HS-27A (cell line): ENCODE data around the gene POLR1C.
"Not testable (repeated sequence)": the region's sequence is repeated elsewhere in the genome, so short reads cannot be mapped to it uniquely, and the experiment has no call there.

Source experiments
- DNase-seq: peaks from one replicate; pipeline ENCODE4 v3.0.0-alpha.2; 2012; ENCODE audit warnings: low read depth, missing footprints

Gene POLR1C

DNA sequence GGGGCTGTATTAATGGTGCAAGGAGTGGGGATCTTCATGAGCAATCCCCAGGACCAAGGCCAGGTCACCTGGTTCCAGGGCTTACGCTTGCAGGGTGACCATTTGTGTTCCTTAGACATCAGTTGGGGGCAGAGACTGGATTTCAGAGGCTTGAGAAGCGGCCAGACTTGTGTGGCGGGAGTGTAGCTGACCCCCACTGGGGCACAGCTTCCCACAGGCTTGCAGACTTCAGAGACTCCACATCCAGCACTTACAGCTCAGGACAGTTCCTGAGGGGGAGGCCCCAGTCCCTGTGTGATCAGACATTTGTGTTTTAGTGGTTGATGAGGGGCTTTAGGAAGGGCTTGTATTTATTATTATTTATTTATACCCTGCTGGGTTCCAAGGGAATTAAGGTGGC lies 24.2 kb upstream of the POLR1C start:
- no peak for DNase-seq

DNA sequence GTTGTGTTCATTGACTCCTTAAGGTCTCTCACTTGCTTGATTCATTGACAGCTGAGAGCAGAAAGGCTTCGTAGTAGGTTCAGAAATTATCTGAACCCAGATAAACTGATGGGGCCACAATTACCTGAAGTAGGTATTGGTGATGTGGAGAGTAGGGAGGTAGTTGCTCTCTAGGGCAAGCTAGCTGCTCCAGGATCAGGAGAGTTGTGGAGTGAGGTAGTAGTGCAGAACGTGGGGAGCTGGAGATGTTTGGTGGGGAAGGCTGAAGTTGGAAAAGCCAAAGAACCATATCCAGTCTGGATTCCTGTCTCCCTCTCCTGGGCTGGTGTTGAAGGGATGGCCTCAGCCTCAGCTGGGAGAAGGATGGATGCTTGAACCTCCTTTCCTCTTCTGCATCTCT lies 23.7 kb upstream of the POLR1C start:
- DNase-seq: no peak

DNA sequence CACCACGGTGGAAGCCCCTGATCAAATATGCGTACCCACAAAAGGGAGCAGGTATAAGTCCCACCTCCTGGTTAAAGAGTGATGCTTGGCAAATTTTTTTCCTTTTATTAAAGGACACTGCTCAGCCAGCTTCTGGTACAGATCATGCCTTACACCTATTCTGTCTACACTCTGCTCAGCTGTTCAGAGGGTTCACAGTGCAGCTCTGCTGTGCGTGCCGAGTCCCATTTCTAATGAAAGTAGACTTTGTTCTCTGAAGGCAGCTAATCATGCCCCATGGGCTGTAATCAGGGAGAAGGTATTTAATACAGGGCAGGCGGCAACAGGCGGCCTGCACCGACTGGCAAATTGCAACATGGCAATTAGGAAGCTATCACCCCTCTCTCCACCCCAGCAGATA lies 23.1 kb upstream of the POLR1C start:
- no peak for DNase-seq

DNA sequence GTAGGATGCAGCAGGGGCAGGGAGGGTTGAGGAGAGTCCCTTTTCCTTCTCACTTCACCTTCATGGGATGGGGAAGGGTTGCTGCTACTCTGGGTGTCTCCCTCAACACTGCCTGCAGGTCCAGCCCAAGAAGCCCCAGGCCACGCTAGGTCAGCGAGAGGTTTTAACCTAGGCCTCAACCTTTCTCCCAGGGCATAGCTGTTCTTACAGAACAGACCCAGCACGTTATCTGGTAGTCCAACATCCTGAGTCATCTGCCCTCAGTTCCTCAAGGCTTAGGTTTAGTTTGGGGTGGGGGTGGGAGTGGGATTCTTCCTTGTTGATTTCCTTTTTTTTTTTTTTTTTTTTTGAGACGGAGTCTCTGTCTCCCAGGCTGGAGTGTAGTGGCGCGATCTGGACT lies 22.6 kb upstream of the POLR1C start:
- no peak for DNase-seq

DNA sequence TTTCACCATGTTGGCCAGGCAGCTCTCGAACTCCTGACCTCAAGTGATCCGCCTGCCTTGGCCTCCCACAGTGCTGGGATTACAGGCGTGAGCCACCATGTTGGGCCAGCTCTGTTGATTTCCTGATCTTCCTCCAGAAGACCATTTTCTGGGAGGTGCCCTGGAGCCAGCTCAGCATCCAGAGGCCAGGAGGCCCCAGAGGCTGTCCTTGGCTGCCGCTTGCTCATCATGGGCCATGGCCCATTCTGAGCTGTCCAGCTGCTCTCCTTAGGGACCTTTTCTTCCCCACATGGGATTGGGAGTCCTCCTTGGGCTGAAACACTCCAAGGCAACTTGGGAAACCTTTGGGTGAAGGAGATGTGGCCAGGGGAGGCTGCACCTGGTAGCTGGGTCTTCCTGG lies 22.1 kb upstream of the POLR1C start:
- no peak for DNase-seq

DNA sequence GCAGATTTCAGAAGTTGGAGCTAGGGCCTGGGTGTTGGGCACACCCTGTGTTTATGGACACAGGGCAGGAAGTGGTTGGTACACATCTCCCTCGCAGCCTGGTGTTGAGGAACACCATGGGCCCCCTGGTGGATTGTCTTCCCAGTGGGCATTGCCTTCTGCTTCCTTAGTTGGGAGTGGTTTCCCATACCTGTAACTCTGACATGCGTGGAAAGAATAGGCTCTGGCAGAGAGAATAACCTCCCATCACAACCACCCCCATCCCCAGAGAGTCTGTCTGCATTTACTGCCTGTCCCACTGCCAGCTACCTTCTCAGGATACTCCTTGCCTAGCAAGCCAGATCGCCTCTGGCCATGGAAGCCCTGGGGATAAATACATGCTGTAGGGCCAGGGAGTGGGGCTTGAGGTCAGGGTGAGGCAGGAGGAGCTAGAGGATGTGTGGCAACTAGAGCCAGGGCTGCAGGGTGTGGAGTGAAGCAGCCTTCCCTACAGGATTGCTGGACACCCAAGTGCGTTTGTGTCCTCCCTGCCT lies 21.4 kb upstream of the POLR1C start:
- no peak for DNase-seq

DNA sequence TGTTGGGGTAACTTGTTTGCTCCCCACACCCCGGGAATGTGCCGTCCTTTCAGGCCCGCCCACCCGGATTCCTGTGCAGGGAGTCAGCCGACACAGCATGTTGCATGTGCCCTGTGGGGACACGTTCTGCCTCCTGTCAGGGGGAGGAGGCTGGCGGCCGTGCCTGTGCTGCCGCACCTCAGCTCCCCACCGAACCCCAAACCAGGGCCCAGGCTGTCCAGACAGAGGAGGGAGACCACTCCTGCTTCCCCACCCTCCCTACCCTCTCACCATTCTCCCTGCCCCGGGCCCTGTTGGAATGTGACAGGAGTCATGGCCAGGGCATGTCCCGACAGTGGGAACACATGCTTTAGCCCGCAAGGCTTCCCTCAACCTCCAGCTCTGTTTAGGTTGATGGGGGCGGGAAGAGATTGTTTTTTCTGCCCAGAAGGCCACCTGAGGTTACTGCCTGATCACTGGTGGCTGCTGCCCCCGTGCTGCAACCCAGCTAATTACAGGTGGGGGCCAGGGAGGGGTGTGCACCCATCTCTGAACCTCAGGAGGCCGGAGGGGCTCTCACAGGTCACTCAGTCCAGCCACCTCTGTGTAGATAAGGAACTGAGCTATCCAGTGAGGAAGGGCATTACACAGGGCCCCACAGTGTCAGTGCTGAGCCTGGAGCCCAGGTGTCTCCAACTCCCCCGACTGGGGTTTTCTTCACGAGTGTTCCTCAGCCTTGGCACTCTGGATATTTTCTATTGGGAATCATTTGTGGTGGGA lies 20.3 kb upstream of the POLR1C start:
- DNase-seq: peak; percentile 62

DNA sequence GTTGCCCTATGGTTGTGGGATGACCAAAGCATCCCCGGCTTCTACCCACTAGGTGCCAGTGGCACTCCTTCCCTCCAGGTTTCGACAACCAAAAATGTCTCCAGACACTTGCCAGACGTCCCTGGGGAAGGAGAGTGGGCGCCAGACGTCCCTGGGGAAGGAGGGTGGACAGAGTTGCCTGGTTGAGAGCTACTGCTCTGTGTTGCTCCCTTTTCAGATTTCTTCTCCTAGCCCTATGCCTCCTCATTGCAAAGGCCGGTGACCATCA lies 19.8 kb upstream of the POLR1C start:
- no peak for DNase-seq

DNA sequence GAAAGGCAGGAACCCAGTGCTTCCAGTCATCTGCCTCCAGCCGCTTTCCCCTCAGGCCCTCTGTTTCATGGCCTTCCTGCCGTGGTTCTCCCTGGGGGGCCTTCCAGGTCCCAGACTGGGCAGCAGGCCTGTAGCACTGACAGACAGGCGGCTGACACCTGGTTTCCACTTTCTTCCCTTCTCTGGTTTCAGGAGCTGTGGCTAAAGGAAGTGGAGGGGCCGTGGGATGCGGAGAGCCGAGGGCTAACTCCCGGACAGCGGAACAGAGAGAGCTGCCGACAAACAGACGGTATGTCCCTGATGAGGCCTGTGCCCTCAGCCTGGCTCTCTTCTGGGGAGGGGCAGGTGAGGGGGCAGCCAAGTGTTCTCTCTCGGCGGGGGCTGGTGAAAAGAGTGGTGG lies 19.2 kb upstream of the POLR1C start:
- DNase-seq: no peak

DNA sequence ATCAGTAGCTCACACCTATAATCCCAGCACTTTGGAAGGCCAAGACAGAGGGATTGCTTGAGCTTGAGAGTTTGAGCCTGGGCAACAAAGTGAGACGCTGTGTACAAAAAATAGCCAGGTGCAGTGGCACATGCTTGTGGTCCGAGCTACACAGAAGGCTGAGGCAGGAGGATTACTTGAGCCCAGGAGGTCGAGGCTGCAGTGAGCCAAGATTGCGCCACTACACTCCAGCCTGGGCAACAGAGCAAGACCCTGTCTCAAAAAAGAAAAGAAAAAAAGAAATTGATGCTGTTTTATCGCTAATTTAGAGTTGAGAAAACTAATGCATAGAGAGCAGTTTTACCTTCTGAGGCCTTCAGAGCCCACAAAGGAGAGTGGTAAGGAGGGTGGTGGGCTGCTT lies 18.6 kb upstream of the POLR1C start:
- not testable (repeated sequence) for DNase-seq

DNA sequence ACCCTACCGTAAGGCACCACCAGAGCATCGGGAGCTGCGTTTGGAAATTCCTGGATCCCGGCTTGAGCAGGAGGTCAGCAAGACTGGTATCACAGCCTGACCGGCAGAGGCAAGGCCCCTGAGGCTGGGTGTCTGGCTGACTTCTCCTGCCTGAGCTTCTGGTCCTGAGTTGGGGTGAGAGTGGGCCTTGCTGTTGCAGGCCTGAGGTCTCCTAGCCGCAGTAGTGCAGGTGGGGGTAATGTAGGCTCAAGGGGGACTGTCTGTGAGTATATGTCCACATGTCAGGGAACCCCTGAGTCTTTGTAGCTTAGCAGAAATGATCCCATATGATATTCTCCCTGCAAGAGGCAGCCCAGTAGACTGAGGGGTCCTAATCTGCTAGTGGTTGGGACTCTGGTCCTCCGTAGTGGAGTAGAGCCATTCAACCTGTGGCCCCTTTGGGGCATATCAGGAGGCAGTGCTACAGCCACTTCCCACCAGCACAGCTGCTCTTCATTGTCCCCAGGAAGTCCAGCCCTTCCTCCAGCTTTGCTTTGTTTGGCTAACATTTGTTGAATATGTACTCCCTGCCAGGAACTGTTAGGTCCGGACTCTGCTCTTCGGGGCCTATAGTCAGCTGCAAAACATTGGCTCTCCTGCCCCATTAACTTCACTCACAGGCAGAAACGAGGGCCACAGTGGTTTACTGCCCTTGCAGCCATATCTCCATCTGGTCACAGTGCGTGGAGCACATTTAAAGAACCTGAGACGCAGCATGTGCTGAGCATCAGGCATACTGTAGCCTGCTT lies 17.7 kb upstream of the POLR1C start:
- no peak for DNase-seq

DNA sequence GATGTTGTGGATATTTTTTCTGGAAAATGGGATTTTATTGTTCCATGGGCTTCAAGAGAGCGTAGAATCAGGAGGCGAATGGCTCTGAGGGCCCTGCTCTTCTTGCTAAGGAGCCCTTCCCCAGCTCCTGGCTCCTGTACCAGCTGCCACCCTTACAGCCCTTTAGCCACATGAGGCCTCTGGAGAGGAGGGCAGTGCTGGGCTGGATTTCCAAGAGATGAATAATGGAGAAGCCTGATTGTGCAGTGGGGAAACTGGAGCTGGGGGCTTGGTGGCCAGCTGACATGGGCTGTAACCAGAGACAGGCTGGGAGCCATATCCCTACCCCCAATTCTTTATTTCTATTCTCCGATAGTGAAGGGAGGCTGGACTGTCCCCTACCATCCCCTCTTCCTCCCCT lies 16.0 kb upstream of the POLR1C start:
- DNase-seq: no peak

DNA sequence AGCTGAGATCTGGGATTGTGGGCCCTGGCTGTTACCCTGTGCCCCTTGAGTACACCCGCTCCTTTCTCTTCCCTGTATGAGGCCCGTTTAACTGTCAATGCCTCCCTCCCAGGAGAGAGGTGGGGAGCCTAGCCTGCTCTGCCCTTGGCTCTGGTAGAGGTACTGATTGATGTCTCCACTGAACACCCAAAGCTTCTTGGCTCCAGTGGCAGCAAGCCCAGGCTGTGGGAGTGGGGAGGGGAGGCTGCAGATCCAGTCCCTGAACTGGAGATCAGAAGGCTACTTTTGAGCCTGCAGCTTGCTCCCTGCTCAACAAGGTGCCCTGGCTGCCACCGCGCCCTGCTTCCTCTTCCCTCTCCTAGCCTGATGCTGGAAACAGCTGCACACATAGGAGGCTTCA lies 14.2 kb upstream of the POLR1C start:
- DNase-seq: no peak

DNA sequence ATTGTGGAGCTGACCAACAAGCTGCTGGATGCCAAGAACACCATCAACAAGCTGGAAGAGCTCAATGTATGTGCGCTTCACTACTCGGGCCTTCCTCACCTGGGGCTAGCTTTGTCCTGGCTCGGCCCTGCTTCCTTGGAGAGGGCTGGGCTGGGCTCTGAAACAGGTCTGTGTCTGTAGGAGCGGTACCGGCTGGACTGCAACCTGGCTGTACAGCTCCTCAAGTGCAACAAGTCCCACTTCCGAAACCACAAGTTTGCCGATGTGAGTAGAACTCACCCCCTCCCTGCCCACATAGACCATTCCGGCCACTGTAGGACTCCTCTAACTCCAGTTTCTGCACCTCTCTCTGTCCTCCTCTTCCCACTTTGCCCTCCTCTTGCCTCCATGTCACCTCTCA lies 13.4 kb upstream of the POLR1C start:
- no peak for DNase-seq

DNA sequence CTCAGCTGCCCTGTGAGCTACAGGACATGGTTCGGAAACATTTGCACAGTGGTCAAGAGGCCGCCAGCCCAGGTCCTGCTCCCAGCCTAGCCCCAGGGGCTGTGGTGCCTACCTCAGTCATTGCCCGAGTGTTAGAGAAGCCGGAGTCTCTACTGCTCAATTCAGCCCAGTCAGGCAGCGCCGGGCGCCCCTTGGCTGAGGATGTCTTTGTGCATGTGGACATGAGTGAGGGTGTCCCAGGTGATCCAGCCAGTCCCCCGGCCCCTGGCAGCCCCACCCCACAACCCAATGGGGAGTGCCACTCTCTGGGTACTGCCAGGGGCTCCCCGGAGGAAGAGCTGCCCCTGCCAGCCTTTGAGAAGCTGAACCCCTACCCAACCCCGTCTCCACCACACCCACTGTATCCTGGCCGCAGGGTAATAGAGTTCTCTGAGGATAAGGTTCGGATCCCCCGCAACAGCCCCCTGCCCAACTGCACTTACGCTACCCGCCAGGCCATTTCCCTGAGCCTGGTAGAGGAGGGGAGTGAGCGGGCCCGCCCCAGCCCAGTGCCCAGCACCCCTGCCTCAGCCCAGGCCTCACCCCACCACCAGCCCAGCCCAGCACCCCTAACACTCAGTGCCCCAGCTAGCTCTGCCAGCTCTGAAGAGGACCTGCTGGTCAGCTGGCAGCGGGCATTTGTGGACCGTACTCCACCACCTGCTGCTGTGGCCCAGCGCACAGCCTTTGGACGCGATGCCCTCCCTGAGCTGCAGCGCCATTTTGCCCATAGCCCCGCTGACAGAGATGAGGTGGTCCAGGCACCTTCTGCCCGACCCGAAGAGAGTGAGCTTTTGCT lies 11.9 kb upstream of the POLR1C start:
- DNase-seq: no peak

DNA sequence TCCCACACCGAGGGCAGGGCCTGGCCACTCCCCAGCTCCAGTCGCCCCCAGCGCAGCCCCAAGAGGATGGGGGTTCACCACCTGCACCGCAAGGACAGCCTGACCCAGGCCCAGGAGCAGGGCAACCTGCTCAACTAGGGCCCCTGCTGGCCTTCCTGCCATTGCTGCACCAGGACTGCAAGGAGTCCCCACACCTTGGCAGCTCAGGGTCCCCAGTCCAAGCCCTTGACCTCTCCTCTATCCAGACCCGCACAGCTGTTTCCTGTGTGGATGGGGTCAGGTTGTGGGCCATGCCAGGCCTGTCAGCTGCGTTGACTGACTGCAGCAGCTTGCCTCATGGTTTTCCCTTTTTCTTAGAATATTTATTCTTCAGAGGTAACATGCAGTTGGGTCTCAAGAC lies 11.2 kb upstream of the POLR1C start:
- no peak for DNase-seq

DNA sequence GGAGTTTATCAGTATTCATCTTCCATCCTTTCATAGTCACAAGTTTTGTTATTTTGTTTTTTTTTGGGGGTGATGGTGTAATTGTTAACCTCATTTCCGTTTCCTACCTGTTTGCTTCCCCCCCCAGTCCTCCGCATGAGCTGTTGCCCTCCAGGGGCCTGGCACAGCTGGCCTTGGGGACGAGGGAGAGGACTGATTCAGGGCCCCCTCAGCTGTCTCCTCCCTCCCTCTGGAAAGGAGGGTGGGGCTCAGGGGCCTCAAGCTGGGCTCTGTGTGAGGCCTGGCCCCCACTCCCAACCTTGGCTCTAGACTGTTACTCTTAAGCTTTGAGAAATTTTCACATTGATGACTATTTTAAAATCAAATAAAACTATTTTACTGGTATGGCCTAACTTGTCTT lies 10.7 kb upstream of the POLR1C start:
- no peak for DNase-seq

DNA sequence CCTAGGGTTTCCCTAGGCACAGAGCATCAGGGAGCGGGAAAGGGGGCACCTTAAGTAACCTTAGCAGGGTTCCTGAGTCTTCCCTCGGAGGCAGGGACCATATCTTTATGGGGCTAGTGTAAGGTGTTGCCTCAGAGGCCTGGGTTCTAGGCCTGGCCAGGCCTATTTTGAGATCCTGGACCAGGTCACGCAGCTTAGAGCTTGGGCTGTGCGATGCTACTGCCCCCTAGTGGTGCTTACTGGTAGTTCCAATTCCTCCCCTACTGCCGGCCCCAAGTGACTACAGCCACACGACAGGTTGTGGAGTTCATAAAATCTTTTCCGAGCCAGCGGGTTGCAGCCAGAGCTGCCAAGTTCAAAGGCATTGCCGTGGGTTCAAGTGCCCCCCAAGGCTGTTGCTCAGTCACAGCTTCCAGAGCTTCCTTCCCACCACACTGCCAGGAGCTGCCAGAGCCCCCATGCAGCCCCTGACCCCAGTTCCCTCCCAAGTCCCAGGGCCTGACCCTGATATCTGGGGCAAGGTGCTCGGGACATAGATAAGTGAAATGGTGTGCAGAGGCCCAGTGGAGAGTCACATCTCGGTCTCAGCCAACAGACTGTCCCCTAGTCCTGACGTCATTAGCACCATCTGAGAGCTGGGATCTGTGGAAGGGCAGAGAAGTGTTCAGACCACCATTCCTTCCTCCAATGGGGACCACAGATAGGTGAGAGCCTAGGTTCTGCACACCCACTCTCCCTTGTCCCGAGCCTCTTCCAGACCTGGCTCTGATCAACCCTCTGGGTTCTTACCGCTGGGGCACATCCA lies 10.0 kb upstream of the POLR1C start:
- DNase-seq: peak; percentile 66

DNA sequence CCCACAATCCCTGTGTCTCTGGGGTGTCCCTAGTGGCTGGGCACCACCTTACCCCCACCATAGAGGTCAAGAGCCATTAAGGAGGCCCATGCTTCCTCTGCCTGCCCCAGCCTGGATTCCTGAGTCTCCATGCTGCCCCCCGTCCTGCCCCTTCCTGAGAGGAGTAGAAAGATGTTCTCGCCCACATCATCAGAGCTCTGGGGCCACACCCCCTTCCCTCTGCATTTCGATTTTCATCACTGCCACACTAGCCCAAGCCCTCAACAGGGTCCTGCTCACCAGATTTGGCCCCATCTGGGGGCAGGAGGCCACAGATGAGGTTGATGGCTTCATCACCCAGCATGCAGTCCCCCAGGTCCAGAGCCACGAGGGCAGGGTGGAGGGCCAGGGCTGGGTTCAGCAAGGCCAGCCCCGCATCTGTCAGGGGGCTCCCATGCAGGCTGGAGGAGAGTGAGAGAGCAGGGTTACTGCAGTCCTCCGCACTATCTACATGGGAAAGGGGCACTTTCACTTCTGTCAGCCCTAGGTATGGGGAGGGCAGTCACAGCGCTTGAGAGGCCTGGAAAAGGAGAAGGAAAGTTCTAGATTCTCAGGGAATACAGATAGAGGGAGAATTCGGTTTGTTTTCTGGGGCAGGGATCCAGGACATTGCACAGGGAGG lies 8.3 kb upstream of the POLR1C start:
- DNase-seq: no peak

DNA sequence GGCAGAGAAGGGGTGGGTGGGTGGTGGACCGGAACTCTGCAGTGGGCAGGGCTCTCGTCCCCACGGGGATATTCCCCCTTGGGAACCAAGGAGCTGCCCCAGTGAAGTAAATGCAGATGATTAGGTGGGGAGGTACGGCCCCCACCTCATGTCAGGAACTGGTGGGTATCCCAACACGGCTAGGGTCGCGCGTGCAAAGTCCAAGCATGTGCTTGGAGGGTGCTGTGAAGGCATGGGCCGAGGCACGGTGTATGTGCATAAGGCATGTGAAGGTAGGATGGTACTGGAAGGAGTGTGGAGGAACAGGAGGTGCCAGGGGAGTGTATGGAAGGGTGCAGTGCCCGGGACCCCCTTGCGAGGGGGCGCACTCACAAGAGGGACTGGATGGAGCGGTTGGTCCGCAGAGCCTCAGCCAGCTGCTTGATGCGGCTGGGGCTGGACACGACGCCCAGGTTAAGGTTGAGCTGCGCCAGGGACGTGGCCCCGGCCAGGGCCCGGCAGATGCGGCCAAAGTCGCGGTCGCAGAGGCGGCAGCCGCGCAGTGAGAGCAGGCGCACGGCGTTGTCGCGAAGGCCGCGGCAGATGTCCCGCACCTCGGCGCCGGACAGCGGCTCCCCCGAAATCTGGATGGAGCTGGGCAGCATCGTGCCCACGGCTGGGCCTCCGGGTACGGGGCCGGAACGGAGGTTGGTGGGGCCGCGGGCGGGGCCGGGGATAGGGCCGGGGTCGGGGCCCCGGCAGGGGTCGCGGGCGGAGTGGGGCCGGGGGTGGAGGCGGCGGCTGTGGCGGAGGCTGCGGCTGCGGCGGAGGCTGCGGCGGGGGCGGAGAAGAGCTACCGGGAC lies 7.5 kb upstream of the POLR1C start:
- DNase-seq: no peak
